ENCODE data around the gene CTRL.
A peak's percentile ranks its signal among the peaks of the same experiment; 100 is the strongest.
"Not testable (repeated sequence)": the region's sequence is repeated elsewhere in the genome, so short reads cannot be mapped to it uniquely, and the experiment has no call there.

CTRL gene

DNA sequence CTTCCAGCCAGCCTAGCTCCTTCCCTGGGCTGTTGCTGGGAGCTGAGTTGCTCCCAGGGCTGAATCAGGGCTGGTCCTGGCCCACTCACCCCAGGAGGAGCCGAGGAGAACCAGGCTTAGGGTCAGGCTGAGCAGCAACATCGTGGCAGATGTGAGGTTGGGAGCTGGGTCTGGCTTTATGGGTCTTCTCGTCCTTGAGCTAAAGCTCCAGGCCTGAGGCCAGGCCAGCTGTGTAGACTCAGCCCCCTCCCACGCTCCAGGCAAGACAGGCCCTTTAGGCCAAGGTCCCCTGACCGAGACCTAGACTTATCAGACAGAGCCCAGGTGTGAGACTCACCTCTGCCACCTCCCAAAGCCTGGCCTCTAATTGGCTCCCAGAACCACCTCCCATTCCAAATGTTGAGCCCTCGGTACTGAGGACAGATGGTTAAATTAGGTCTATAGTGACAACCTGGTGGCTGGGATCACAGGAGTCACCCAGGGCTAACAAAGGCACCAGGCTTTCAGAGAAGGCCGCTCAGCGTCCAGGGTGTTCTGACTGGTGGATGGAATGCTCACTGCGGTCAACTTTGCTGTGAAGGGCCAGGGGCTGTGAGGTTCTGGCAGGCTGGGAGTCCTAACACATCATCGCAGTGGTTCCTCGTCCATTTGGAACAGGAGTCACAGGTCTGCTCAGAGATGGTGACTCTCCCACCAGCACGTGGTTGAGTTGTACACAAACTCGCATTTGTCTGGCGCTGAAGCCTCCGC lies at the start of gene CTRL:
Gene CTRL, minus strand, starts transcription at position 151 of the 750 bp plus-strand sequence. Its CDS starts 10 bp downstream, at position 141.
- DNase-seq: peak; percentile 4

GRCh38 chr16:67979955-67980678 lies 48.5 kb upstream of the CTRL start, which contains the start of gene DPEP3:
DPEP3 (minus strand) TSS chr16:67980499; CDS start chr16:67980380, 119 bp downstream.
- no peak for DNase-seq

DNA sequence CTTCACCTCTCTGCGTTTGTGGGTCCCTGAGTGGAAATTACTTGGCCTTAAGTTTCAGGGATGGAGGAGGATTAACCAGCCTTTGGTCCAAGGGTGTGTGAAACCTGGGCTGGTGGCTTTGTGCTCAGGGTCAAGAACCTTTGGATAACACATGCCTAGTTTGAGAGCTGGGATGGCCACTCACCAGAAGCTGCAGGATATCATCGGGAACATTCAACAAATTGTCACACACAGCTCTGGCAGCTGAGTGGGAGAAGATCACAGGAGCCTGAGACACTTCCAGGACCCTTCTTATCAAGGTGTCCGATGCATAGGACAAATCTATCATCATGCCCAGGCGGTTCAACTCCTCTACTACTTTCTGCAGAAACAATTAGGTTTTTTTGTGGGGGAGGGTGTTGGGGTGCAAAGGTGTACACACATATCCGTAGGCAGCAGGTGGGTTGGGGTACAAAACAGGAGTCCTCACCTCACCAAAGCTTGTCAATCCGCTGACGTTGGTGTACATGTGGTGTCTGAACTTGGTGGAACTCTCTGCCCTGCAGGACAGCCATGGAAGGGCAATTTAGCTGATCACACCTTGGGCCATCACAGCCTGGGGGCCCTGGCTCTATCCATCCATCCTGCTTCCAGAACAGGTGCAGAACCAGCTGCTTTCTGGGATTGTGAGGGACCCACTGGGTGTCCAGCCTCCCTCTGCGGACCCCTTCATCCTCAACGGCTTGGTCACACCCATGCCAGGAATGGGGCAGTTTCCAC lies 46.0 kb upstream of the CTRL start:
- no peak for DNase-seq

DNA sequence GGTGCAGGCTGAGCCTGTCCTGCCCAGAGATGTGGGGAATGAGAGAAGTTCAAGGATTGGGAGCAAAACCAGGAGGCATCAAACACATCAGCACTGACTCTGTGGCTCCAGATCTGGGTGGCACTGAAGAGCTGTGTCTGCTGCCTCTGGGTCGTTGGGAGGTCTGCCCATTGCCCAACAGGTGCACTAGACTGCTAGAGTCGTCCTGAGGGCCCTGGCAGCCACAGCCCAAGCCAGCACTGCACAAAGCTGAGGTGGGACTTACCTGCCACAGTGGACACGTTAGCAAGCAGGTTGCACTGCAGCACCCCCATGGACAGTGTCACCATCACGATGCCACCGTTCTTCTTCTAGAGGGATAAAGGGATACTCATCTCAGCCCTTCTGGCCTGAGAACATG lies 45.3 kb upstream of the CTRL start:
- peak; percentile 55 for DNase-seq

DNA sequence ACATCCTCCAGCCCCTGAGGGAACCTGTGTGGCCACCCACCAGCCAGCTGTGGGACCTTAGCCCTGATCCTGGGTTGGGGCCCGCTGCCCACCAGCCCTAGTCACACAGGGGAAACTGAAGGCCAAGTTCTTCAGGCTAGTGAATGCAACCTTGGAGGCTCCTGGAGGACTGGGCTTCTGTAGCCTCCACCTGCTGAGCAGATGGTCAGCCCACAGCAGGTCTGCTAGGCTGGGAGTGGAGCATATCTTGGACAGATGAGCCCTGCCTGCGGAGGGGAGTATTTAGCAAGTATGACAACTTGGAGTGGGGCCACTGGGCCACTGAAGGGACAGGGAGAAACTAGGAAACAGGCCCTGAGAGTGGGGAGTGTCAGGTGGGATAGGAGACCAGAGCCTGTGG lies 44.5 kb upstream of the CTRL start:
- DNase-seq: no peak

DNA sequence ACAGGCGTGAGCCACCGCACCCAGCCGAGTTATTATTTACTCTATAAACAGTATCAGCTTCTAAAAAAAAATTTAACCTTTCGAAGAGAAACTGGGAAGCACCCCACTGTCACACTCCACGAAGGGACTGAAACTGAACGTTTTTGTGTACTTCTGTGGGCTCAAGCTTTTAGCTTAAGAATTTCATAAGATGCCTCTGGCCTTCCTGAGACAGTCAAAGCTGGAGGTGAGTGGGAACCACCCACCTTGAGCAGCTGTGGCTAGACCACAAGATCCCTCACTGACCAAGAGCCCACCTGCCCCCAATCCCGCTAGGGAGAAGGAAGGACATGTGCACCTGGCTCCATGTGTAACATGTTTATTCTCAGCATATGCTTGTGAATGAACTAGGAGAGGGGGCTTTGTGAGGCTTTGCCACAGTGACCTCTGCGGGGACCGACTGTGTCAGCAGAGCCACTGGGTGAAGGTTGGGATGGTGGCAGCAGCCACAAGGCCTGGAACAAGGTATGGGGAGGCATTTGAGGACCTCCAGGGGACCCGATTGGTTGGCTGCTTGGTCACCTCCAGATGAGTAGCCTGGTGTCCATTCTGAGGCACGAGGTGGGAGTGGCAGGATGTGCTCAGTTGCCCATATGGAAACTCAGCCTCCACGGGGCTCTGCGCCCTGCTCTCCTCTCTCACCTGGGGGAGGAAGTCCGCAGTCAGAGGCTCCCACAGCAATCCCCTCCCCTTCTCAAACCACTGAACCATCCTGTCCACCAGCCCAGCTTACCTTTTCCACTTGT lies 43.9 kb upstream of the CTRL start:
- DNase-seq: peak; percentile 63

GRCh38 chr16:67972285-67972684 lies 40.6 kb upstream of the CTRL start:
- not testable (repeated sequence) for DNase-seq

- no peak for DNase-seq
Measured at GRCh38 chr16:67971111-67971510, 39.4 kb upstream of the CTRL start.

DNA sequence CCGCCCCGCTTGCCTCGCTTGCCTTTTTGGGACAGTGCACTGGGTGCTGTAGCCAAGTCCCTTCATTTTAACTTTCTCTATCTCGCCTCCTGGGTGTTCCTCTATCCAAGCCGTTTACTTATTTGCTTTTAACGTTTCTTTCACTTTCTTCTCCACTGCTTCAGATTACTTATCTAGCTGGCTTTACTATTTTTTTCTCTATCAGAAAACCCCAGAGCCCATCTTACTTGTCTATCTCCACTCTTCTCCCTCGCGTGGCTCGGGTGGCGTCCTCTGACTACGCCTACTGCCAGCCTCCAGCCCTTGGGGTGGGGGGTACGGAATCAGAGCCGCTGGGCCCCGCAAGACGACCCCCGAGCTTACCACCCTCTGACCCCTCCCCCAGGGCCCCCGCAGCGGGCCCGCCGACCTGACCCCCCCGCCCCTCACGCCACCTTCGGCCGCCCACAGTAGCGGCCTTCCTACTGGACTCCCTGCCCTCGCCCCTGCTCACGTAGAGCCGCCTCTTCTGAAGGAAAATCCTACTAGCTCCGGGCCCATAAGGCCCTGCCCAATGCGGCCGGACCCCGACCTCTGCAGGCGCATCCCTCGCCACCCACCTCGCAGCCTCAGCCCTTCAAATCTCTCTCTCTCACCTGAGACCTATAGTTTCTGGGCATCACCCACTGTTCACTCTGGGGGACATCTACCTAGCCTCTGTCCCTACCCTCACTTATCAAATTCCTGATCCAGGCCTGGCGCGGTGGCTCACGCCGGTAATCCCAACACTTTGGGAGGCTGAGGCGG lies 37.8 kb upstream of the CTRL start:
- DNase-seq: peak; percentile 44

GRCh38 chr16:67968400-67969253 lies 37.0 kb upstream of the CTRL start, which contains the start of gene SLC12A4:
SLC12A4 (minus strand) TSS chr16:67968637; CDS start chr16:67968553, 84 bp downstream.
- peak; percentile 87 for DNase-seq

- DNase-seq: peak; percentile 56
Measured at GRCh38 chr16:67967958-67968399, 36.3 kb upstream of the CTRL start.

GRCh38 chr16:67967183-67967957 lies 35.7 kb upstream of the CTRL start:
- DNase-seq: peak; percentile 2

GRCh38 chr16:67966549-67967182 lies 35.0 kb upstream of the CTRL start:
- peak; percentile 5 for DNase-seq

DNA sequence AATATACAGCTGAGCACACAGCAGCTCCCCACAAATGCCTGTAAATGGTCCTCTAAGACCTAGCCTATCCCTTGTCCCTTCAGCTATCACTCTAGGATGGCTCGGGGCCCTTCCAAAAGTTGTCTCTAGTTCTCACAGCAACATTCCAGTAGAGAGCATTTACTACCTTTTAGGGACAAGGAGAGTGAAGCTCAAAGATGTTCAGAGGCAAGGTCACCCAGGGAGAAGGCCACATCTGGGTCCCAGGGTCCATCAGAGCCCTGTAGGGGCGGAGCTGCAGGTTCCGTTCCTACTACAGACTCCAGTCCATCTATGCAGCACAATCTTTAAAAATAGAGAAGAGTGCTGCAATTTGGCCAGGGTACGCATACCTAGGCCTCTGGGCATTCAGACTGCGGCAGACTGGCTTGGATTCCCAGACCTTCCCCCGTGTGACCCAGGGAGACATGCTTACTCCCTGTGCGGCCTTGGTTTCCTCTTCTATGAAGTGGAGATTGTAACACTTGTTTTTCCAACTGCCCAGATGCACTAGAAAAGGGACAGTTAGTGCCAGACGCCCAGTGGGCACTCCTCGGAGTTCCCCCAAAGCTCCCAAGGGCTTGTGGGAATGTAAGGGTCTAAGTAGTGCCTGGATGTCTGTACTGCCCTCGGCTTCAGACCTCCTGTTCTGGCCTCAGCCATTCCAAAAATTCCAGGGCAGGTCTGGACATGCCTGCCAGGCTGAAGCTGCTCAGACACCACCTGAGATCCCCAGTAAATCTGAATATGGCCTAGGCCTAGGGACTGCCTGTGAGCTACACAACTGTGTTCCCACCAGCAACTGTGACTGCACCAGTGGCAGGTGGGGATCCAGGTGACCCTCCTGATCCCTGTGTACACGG lies 34.2 kb upstream of the CTRL start:
- DNase-seq: no peak

- peak; percentile 87 for DNase-seq
Measured at GRCh38 chr16:67964477-67965131, 32.9 kb upstream of the CTRL start.

- peak; percentile 40 for DNase-seq
Measured at GRCh38 chr16:67963662-67964321, 32.1 kb upstream of the CTRL start.

- DNase-seq: peak; percentile 21
Measured at GRCh38 chr16:67963292-67963661, 31.6 kb upstream of the CTRL start.

Data from RPMI8226 (cell line).